SK-N-SH (cell line): ENCODE results near the gene LRP5. TPM values are rescaled to one million over a fixed set of nuclear protein-coding genes. Genes with fewer than 3 reads are reported as not detected.

Experiments used
- CTCF ChIA-PET: fragments of 300-600, 350-600 bp; formaldehyde crosslinking; extraction: SDS; loops from one replicate; lab custom pipeline; 2021; lab: Yijun Ruan, JAX
- POLR2A ChIA-PET: fragments of 350-600 bp; sonication (Branson Sonifier 250); formaldehyde crosslinking; extraction: SDS; loops from one replicate; lab custom pipeline; 2020; ENCODE audit warnings: antibody characterized with exemption, inconsistent platforms; lab: Yijun Ruan, JAX
- DNase-seq: peaks from one replicate; pipeline ENCODE4 v3.0.0; 2012
- H2AFZ ChIP-seq: fragments of 200-600 bp; sonication (generic); 2 replicates; pipeline ENCODE4 v1.8.1; 2016; ENCODE audit warnings: antibody characterized with exemption, mild to moderate bottlenecking, low read depth
- H3F3A ChIP-seq: fragments of 200-600 bp; sonication (generic); replicated peaks from 2 replicates; pipeline ENCODE3; 2016; ENCODE audit warnings: antibody characterized with exemption, mild to moderate bottlenecking; ENCODE audit not compliant: insufficient read depth
- H3K27ac ChIP-seq, 2 experiments: fragments of 200-500 bp in 1 of 2; fragments of 200-600 bp in 1 of 2; sonication (Bioruptor generic) in 1 of 2; sonication (generic), shearing (Covaris generic) in 1 of 2; 2 replicates each; pipeline versions ENCODE4 v1.5.1 to v1.6.1; 2014 to 2016; ENCODE audit warnings: low read depth in 2 of 2, inconsistent platforms in 1 of 2, low read length in 1 of 2, mild to moderate bottlenecking in 1 of 2, mixed read lengths in 1 of 2
- H3K27me3 ChIP-seq: fragments of 200-600 bp; sonication (generic), shearing (Covaris generic); 2 replicates; pipeline ENCODE4 v1.6.1; 2016; ENCODE audit warnings: mixed run types; ENCODE audit not compliant: insufficient read depth
- H3K36me3 ChIP-seq, 2 experiments: fragments of 200-500 bp in 1 of 2; fragments of 200-600 bp in 1 of 2; sonication (Bioruptor generic) in 1 of 2; sonication (generic) in 1 of 2; replicated peaks in 1 of 2; 2 replicates each; pipeline versions ENCODE3 to v1.5.1; 2014 to 2016; ENCODE audit warnings: low read length in 1 of 2, mild to moderate bottlenecking in 1 of 2; ENCODE audit not compliant: insufficient read depth in 2 of 2, control insufficient read depth in 1 of 2
- H3K4me1 ChIP-seq, 2 experiments: fragments of 200-500 bp in 1 of 2; fragments of 200-600 bp in 1 of 2; sonication (Bioruptor generic) in 1 of 2; sonication (generic), shearing (Covaris generic) in 1 of 2; 2 replicates each; pipeline versions ENCODE4 v1.5.1 to v1.6.1; 2014 to 2016; ENCODE audit warnings: low read depth in 1 of 2, low read length in 1 of 2, mixed run types in 1 of 2; ENCODE audit not compliant: insufficient read depth in 2 of 2, control insufficient read depth in 1 of 2
- H3K4me2 ChIP-seq: fragments of 200-600 bp; sonication (generic), shearing (Covaris generic); 2 replicates; pipeline ENCODE4 v1.6.1; 2017; ENCODE audit warnings: mixed run types
- H3K4me3 ChIP-seq, 2 experiments: fragments of 200-500 bp in 1 of 2; fragments of 200-600 bp in 1 of 2; sonication (Bioruptor generic) in 1 of 2; sonication (generic), shearing (Covaris generic) in 1 of 2; 2 replicates each; pipeline versions ENCODE4 v1.5.1 to v1.8.1; 2014 to 2016; ENCODE audit warnings: low read depth in 2 of 2, inconsistent platforms in 1 of 2, low read length in 1 of 2, mild to moderate bottlenecking in 1 of 2, mixed read lengths in 1 of 2, moderate library complexity in 1 of 2
- H3K79me2 ChIP-seq: fragments of 200-600 bp; sonication (generic); 2 replicates; pipeline ENCODE4 v1.8.1; 2017; ENCODE audit warnings: mild to moderate bottlenecking; ENCODE audit not compliant: insufficient read depth
- H3K9ac ChIP-seq: fragments of 200-600 bp; sonication (generic); 2 replicates; pipeline ENCODE4 v1.6.1; 2017; ENCODE audit warnings: mixed run types
- H3K9me2 ChIP-seq: fragments of 200-600 bp; sonication (generic); 2 replicates; pipeline ENCODE4 v1.6.1; 2017; ENCODE audit warnings: mixed run types
- H3K9me3 ChIP-seq: fragments of 200-600 bp; sonication (generic); 2 replicates; pipeline ENCODE4 v1.6.1; 2017; ENCODE audit warnings: mixed run types, mild to moderate bottlenecking, moderate library complexity
- H4K20me1 ChIP-seq: fragments of 200-600 bp; sonication (generic); 2 replicates; pipeline ENCODE4 v1.6.1; 2017; ENCODE audit warnings: mild to moderate bottlenecking, mixed run types; ENCODE audit not compliant: insufficient read depth
- CHD2 ChIP-seq: fragments of 150-350 bp; IDR thresholded peaks from 2 replicates; pipeline ENCODE4 v1.6.1; 2018; ENCODE audit warnings: low read length; ENCODE audit not compliant: partially characterized antibody
- ELF1 ChIP-seq: IDR thresholded peaks from 2 replicates; pipeline ENCODE4 v1.4.0; 2012
- EP300 ChIP-seq, 2 experiments: IDR thresholded peaks; 2 replicates each; pipeline versions ENCODE4 v1.4.0 to v1.6.1; 2012; ENCODE audit warnings: borderline replicate concordance in 1 of 2, low read depth in 1 of 2, low read length in 1 of 2
- FOSL2 ChIP-seq: IDR thresholded peaks from 2 replicates; pipeline ENCODE4 v1.4.0; 2012; ENCODE audit warnings: low read depth, mild to moderate bottlenecking, moderate library complexity, borderline replicate concordance
- FOXM1 ChIP-seq: IDR thresholded peaks from 2 replicates; pipeline ENCODE4 v1.4.0; 2012; ENCODE audit warnings: low read depth, mild to moderate bottlenecking
- GABPA ChIP-seq: IDR thresholded peaks from 2 replicates; pipeline ENCODE4 v1.4.0; 2012; ENCODE audit warnings: low read depth, mild to moderate bottlenecking
- GATA2 ChIP-seq: sonication (generic); formaldehyde crosslinking; IDR thresholded peaks from 2 replicates; pipeline ENCODE4 v1.5.0; 2020; ENCODE audit warnings: mild to moderate bottlenecking, missing genetic modification reagents
- IRF3 ChIP-seq: fragments of 150-350 bp; IDR thresholded peaks from 2 replicates; pipeline ENCODE4 v1.6.1; 2016; ENCODE audit warnings: mild to moderate bottlenecking, low read depth, low read length
- JUND ChIP-seq: IDR thresholded peaks from 2 replicates; pipeline ENCODE4 v1.4.0; 2012
- MEF2A ChIP-seq: IDR thresholded peaks from 2 replicates; pipeline ENCODE4 v1.4.0; 2012; ENCODE audit warnings: low read depth, borderline replicate concordance
- MXI1 ChIP-seq: IDR thresholded peaks from 2 replicates; pipeline ENCODE4 v1.6.1; 2012; ENCODE audit warnings: mild to moderate bottlenecking, low read depth, low read length, improper control_type of control experiment
- NFIC ChIP-seq: IDR thresholded peaks from 2 replicates; pipeline ENCODE4 v1.4.0; 2012; ENCODE audit warnings: borderline replicate concordance
- NRF1 ChIP-seq: IDR thresholded peaks from 2 replicates; pipeline ENCODE4 v1.6.1; 2012; ENCODE audit warnings: low read depth, mild to moderate bottlenecking, low read length
- PBX3 ChIP-seq: IDR thresholded peaks from 2 replicates; pipeline ENCODE4; 2012
- POLR2AphosphoS5 ChIP-seq: IDR thresholded peaks from 2 replicates; pipeline ENCODE4 v1.6.1; 2012; ENCODE audit warnings: low read depth, low read length
- RAD21 ChIP-seq: IDR thresholded peaks from 2 replicates; pipeline ENCODE4 v1.6.1; 2012; ENCODE audit warnings: mild to moderate bottlenecking, low read length
- RCOR1 ChIP-seq: fragments of 150-350 bp; IDR thresholded peaks from 2 replicates; pipeline ENCODE4 v1.6.1; 2017; ENCODE audit warnings: antibody characterized with exemption, low read length
- RFX5 ChIP-seq: IDR thresholded peaks from 2 replicates; pipeline ENCODE4 v1.6.1; 2012; ENCODE audit warnings: mild to moderate bottlenecking, improper control_type of control experiment, low read length
- RXRA ChIP-seq: IDR thresholded peaks from 2 replicates; pipeline ENCODE4 v1.4.0; 2012; ENCODE audit warnings: low read depth, mild to moderate bottlenecking, borderline replicate concordance
- SIN3A ChIP-seq: IDR thresholded peaks from 2 replicates; pipeline ENCODE4 v1.6.1; 2012; ENCODE audit warnings: low read depth, mild to moderate bottlenecking, low read length, moderate library complexity, borderline replicate concordance
- TAF1 ChIP-seq: IDR thresholded peaks from 2 replicates; pipeline ENCODE4 v1.6.1; 2012; ENCODE audit warnings: low read depth, mild to moderate bottlenecking, low read length, moderate library complexity, borderline replicate concordance
- TCF12 ChIP-seq: IDR thresholded peaks from 2 replicates; pipeline ENCODE4 v1.4.0; 2012
- TEAD4 ChIP-seq: IDR thresholded peaks from 2 replicates; pipeline ENCODE4 v1.4.0; 2012; ENCODE audit warnings: mild to moderate bottlenecking, borderline replicate concordance; ENCODE audit not compliant: insufficient read depth
- YY1 ChIP-seq: IDR thresholded peaks from 2 replicates; pipeline ENCODE4 v1.4.0; 2012; ENCODE audit warnings: low read depth, mild to moderate bottlenecking
- WGBS: methylation state at CpG from one replicate; pipeline ENCODE4 v1.1.6; 2017; ENCODE audit warnings: low lambda C conversion rate; 5-methylcytosine and 5-hydroxymethylcytosine counted together
- polyA plus RNA-seq, 3 experiments: library from polyadenylated mRNA; depleted of rRNA; stranded (reverse); fragments of >200 nt; gene quantifications; 2 replicates each; pipeline ENCODE4 v1.2.3, GENCODE V29; 2012
- TF ChIP-seq, protein P1 (sequence below): fragments of 150-350 bp; IDR thresholded peaks from 2 replicates; pipeline ENCODE4 v1.6.1; 2017; ENCODE audit warnings: antibody characterized with exemption, low read length, low read depth, borderline replicate concordance
- TF ChIP-seq, protein P2 (sequence below): IDR thresholded peaks from 2 replicates; pipeline ENCODE4 v1.4.0; 2012; ENCODE audit warnings: low read depth
- TF ChIP-seq, protein P3 (sequence below): IDR thresholded peaks from 2 replicates; pipeline ENCODE4 v1.4.0; 2012; ENCODE audit warnings: low read depth, borderline replicate concordance
- TF ChIP-seq, protein P4 (sequence below): fragments of 200-600 bp; sonication (generic); IDR thresholded peaks from 2 replicates; pipeline ENCODE4 v1.6.1; 2017; ENCODE audit warnings: antibody characterized with exemption, mild to moderate bottlenecking, moderate library complexity

The LRP5 gene
- polyA plus RNA-seq, 1 of the 3 experiments (the other 2 are of a cell fraction) = 15.0 TPM

DNA sequence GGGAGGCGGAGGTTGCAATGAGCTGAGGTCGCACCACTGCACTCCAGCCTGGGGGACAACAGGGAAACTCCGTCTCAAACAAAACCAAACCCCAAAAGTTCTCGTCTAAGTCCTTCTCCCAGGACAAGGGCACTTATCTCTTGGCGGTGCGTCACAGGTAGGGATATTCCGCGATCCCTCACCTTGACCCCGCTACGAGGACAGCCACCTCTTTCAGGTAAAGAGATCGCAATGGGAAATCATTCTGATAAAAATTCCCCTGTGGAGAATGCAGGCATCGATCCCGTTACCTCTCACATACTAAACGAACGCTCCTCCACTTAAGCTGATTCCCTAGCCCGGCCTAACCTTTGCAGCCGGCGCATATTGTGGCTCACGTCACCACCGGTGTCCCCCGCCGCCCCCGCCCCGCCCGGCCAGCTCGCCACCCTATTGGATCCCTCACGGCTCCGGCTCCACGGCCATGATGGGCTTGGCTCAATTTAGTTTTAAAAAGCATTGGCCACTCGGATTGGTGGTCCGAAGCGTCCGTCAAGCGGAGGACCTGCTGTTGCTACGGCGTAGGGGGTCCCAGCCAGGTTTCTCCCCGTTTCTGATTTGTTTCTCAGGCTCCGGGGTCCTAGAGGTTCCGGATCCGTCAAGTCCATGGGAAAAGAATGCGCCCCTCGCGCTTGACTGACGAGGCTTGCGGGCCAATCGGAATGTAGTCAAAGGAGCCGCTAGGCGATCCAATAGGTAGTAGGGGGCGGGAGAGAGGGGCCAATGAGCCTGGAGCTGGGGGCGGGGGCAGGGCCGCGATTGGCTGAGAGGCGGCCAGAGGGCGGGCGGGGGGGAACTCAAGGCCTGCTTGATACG, 147.7 kb downstream of the LRP5 start:
- WGBS = 3% methylated on average over 49 of the region's 56 CpGs
- H3K4me2 ChIP-seq = peak overlapping the region; percentile 89
- no peaks in the 10 kb centered on the region for H3K9me2 ChIP-seq
- peak overlapping the region; percentile 85 to 88 for H3K27ac ChIP-seq
- ChIA-PET POLR2A (interaction anchor here (1.0 to 1.1 kb wide), 2 partner anchors 10 to 19 kb away, joined by 3 read pairs; no protein-coding TSS in a partner anchor), CTCF (interaction anchor here (1.0 to 1.8 kb wide), 2 partner anchors 9 to 203 kb away, joined by 3 to 7 read pairs; no protein-coding TSS in a partner anchor)
- peaks cover 38% of the 10 kb centered on the region for H4K20me1 ChIP-seq
- H3K4me3 ChIP-seq = peak overlapping the region; percentile 81 to 84
- peaks cover 5% of the 10 kb centered on the region for H3F3A ChIP-seq
- no peaks in the 10 kb centered on the region for H3K9me3 ChIP-seq
- H2AFZ ChIP-seq = peak overlapping the region; percentile 75
- H3K4me1 ChIP-seq = peaks cover 0 to 15% of the 10 kb centered on the region in 2 experiments; a peak in 2 of 4 replicates
- no peaks in the 10 kb centered on the region for H3K27me3 ChIP-seq
- peak overlapping the region; percentile 91 for H3K9ac ChIP-seq
- H3K79me2 ChIP-seq = peaks cover 45% of the 10 kb centered on the region
- DNase-seq = peak; percentile 99
- peaks cover 0 to 4% of the 10 kb centered on the region in 2 experiments for H3K36me3 ChIP-seq
- peak; percentile 68 for TF ChIP-seq CHD2
- TF ChIP-seq, protein P1, sequence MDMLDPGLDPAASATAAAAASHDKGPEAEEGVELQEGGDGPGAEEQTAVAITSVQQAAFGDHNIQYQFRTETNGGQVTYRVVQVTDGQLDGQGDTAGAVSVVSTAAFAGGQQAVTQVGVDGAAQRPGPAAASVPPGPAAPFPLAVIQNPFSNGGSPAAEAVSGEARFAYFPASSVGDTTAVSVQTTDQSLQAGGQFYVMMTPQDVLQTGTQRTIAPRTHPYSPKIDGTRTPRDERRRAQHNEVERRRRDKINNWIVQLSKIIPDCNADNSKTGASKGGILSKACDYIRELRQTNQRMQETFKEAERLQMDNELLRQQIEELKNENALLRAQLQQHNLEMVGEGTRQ = no peak
- no peak for TF ChIP-seq RAD21
- TF ChIP-seq IRF3 = peak; percentile 68
- TF ChIP-seq NRF1 = no peak
- TF ChIP-seq, protein P2, sequence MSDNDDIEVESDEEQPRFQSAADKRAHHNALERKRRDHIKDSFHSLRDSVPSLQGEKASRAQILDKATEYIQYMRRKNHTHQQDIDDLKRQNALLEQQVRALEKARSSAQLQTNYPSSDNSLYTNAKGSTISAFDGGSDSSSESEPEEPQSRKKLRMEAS = peak; percentile 54; the same call in 1 of the 2 replicates
- TF ChIP-seq, protein P3, sequence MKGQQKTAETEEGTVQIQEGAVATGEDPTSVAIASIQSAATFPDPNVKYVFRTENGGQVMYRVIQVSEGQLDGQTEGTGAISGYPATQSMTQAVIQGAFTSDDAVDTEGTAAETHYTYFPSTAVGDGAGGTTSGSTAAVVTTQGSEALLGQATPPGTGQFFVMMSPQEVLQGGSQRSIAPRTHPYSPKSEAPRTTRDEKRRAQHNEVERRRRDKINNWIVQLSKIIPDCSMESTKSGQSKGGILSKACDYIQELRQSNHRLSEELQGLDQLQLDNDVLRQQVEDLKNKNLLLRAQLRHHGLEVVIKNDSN = no peak
- TF ChIP-seq POLR2AphosphoS5 = no peak
- peak; percentile 51 for TF ChIP-seq GABPA
- peak; percentile 95 for TF ChIP-seq RFX5
- peak in 1 of 2 experiments; percentile 71; a peak in 2 of 4 replicates for TF ChIP-seq EP300 (IDR thresholded peaks at IDR 0.05; ENCODE audit: borderline replicate concordance in 1 of 2, low read depth in 1 of 2, low read length in 1 of 2)
- peak; percentile 64; the same call in 1 of the 2 replicates for TF ChIP-seq SIN3A
- no peak for TF ChIP-seq ELF1
- peak; percentile 97 for TF ChIP-seq PBX3
- TF ChIP-seq JUND = no peak
- peak; percentile 65; the same call in 1 of the 2 replicates for TF ChIP-seq YY1
- TF ChIP-seq RCOR1 = peak; percentile 72; the same call in 1 of the 2 replicates
- TF ChIP-seq TEAD4 = peak; percentile 86
- TF ChIP-seq, protein P4, sequence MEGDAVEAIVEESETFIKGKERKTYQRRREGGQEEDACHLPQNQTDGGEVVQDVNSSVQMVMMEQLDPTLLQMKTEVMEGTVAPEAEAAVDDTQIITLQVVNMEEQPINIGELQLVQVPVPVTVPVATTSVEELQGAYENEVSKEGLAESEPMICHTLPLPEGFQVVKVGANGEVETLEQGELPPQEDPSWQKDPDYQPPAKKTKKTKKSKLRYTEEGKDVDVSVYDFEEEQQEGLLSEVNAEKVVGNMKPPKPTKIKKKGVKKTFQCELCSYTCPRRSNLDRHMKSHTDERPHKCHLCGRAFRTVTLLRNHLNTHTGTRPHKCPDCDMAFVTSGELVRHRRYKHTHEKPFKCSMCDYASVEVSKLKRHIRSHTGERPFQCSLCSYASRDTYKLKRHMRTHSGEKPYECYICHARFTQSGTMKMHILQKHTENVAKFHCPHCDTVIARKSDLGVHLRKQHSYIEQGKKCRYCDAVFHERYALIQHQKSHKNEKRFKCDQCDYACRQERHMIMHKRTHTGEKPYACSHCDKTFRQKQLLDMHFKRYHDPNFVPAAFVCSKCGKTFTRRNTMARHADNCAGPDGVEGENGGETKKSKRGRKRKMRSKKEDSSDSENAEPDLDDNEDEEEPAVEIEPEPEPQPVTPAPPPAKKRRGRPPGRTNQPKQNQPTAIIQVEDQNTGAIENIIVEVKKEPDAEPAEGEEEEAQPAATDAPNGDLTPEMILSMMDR = no peak
- peak; percentile 52; the same call in 1 of the 2 replicates for TF ChIP-seq TAF1
- TF ChIP-seq NFIC = no peak
- no peak for TF ChIP-seq MEF2A
- peak; percentile 81; the same call in 1 of the 2 replicates for TF ChIP-seq FOSL2
- TF ChIP-seq FOXM1 = 0 out of 2 replicates have a peak, but pooled peaks have one; percentile 19
- peak; percentile 76; the same call in 1 of the 2 replicates for TF ChIP-seq RXRA
- peak; percentile 53; the same call in 1 of the 2 replicates for TF ChIP-seq MXI1
- TF ChIP-seq GATA2 (CRISPR knock-in tag) = peak; percentile 37; the same call in 1 of the 2 replicates
- 0 out of 2 replicates have a peak, but pooled peaks have one; percentile 12 for TF ChIP-seq TCF12
